Muscle of arm (tissue), 12 donors: ENCODE measurements around the gene DMAP1. TPM values are rescaled to one million over a fixed set of nuclear protein-coding genes. Genes with fewer than 3 reads are reported as not detected.

ENCODE experiments used
- polyA plus RNA-seq, 12 donors: library from polyadenylated mRNA; unstranded; fragments of 120-200 nt; gene quantifications; one replicate each; pipeline ENCODE4 v1.2.1, GENCODE V29; 2013; ENCODE audit not compliant: insufficient read length in 12 of 12

The DMAP1 gene
- polyA plus RNA-seq, 12 donors, result 27.7 to 50.8 (median 36.8) TPM; not detected in 1

Other genes starting within 250 kb of the DMAP1 start
- gene DPH2, start 243.5 kb upstream of the DMAP1 start, polyA plus RNA-seq, result 10 to 100 TPM in 11 of 12 donors, not detected in 1; 13.4 to 27.2 (median 17.5) TPM
- gene ATP6V0B, start 238.5 kb upstream of the DMAP1 start, polyA plus RNA-seq, result 100 to 1,000 TPM in 1 of 12 donors, 10 to 100 TPM in 10, not detected in 1; 33.9 to 111 (median 42.6) TPM
- gene B4GALT2, start 234.3 kb upstream of the DMAP1 start, polyA plus RNA-seq, result 10 to 100 TPM in 11 of 12 donors, not detected in 1; 33.0 to 60.0 (median 39.6) TPM
- 1 to 10 TPM in 5 of 12 donors, under 1 TPM in 5, not detected in 2; 0.67 to 4.2 (median 1.0) TPM for gene CCDC24, start 221.9 kb upstream of the DMAP1 start, polyA plus RNA-seq
- 10 to 100 TPM in 1 of 12 donors, 1 to 10 TPM in 10, not detected in 1; 2.5 to 11.3 (median 3.5) TPM for gene SLC6A9, start 182.0 kb upstream of the DMAP1 start, polyA plus RNA-seq
- gene KLF17, start 94.7 kb upstream of the DMAP1 start, polyA plus RNA-seq, result under 1 TPM in 9 of 12 donors, not detected in 3; 0.05 to 0.43 (median 0.17) TPM
- gene KLF18, start 71.8 kb upstream of the DMAP1 start, polyA plus RNA-seq, result not detected
- 10 to 100 TPM in 11 of 12 donors, not detected in 1; 36.6 to 76.7 (median 44.9) TPM for gene ERI3, start 141.8 kb downstream of the DMAP1 start, polyA plus RNA-seq
- 10 to 100 TPM in 11 of 12 donors, not detected in 1; 36.9 to 80.5 (median 52.6) TPM for gene RNF220, start 191.8 kb downstream of the DMAP1 start, polyA plus RNA-seq